Measurements from ENCODE around the gene SORL1.

SORL1 gene

DNA sequence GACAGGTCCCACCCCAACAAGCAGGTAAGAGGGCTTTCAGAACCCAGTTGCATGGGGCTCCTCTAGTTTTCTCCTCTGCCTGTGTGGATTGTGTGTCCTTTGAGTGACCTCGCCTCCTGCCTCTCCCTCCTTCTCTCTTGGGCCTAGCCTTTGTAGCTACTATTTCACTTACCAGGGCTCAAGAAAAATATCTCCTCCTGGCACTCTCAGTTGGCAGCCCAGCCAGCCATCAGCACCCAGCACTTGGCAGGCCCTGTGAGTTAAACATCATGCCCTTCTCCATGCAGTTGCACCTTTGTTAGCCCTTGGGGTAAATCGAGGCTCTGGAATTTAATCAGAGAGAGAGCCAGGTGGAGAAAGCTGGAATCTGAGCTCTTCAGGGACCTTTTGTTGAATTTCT is 36.1 kb downstream of the SORL1 start:
- TF ChIP-seq, protein P1, sequence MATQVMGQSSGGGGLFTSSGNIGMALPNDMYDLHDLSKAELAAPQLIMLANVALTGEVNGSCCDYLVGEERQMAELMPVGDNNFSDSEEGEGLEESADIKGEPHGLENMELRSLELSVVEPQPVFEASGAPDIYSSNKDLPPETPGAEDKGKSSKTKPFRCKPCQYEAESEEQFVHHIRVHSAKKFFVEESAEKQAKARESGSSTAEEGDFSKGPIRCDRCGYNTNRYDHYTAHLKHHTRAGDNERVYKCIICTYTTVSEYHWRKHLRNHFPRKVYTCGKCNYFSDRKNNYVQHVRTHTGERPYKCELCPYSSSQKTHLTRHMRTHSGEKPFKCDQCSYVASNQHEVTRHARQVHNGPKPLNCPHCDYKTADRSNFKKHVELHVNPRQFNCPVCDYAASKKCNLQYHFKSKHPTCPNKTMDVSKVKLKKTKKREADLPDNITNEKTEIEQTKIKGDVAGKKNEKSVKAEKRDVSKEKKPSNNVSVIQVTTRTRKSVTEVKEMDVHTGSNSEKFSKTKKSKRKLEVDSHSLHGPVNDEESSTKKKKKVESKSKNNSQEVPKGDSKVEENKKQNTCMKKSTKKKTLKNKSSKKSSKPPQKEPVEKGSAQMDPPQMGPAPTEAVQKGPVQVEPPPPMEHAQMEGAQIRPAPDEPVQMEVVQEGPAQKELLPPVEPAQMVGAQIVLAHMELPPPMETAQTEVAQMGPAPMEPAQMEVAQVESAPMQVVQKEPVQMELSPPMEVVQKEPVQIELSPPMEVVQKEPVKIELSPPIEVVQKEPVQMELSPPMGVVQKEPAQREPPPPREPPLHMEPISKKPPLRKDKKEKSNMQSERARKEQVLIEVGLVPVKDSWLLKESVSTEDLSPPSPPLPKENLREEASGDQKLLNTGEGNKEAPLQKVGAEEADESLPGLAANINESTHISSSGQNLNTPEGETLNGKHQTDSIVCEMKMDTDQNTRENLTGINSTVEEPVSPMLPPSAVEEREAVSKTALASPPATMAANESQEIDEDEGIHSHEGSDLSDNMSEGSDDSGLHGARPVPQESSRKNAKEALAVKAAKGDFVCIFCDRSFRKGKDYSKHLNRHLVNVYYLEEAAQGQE (IDR thresholded peaks at IDR 0.05; ENCODE audit: low read depth) = no peak
- TF ChIP-seq, protein P2, sequence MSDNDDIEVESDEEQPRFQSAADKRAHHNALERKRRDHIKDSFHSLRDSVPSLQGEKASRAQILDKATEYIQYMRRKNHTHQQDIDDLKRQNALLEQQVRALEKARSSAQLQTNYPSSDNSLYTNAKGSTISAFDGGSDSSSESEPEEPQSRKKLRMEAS (IDR thresholded peaks at IDR 0.05) = no peak
- TF ChIP-seq TAF1 (IDR thresholded peaks at IDR 0.05; ENCODE audit: low read depth) (no peak), TEAD4 (IDR thresholded peaks at IDR 0.05) (no peak), ZBTB7A (IDR thresholded peaks at IDR 0.05; ENCODE audit: low read depth) (no peak), RAD21 (IDR thresholded peaks at IDR 0.05; ENCODE audit: low read depth) (no peak), FOXM1 (IDR thresholded peaks at IDR 0.05; ENCODE audit: borderline replicate concordance, low read depth) (no peak), EP300 (IDR thresholded peaks at IDR 0.05; ENCODE audit: borderline replicate concordance) (no peak), CREB1 (IDR thresholded peaks at IDR 0.05; ENCODE audit: low read depth) (no peak), YY1 (IDR thresholded peaks at IDR 0.05; ENCODE audit: low read depth) (no peak), CEBPB (IDR thresholded peaks at IDR 0.05) (no peak), EGR1 (IDR thresholded peaks at IDR 0.05) (no peak), TCF12 (IDR thresholded peaks at IDR 0.05; ENCODE audit: low read depth) (no peak), NFIC (IDR thresholded peaks at IDR 0.05) (no peak)
- TF ChIP-seq, protein P3, sequence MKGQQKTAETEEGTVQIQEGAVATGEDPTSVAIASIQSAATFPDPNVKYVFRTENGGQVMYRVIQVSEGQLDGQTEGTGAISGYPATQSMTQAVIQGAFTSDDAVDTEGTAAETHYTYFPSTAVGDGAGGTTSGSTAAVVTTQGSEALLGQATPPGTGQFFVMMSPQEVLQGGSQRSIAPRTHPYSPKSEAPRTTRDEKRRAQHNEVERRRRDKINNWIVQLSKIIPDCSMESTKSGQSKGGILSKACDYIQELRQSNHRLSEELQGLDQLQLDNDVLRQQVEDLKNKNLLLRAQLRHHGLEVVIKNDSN (IDR thresholded peaks at IDR 0.05) = no peak

DNA sequence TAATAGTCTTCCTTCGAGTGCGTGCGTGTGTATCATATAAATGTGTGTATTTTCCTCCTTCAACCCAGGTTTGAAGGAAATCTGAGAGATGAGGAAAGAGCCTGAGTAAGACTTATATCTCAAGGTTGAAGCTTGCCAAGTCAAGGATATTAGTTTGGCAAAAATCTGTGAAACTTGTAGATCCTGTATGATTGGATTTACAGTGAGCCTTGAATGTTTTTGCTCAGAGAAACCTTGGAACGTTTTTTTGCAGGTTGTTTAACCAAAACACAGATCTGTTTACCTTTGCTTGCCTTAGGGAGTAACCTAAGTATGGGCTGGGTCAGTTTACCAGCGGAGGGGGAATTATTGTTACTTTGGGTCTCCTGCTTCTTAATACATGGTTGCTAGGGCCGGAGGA is 36.5 kb downstream of the SORL1 start:
- TF ChIP-seq, protein P3 (IDR thresholded peaks at IDR 0.05) = no peak
- TF ChIP-seq, protein P2 (IDR thresholded peaks at IDR 0.05) = no peak
- TF ChIP-seq TAF1 (IDR thresholded peaks at IDR 0.05; ENCODE audit: low read depth) (no peak), CEBPB (IDR thresholded peaks at IDR 0.05) (no peak), EGR1 (IDR thresholded peaks at IDR 0.05) (no peak), RAD21 (IDR thresholded peaks at IDR 0.05; ENCODE audit: low read depth) (no peak), TEAD4 (IDR thresholded peaks at IDR 0.05) (no peak), NFIC (IDR thresholded peaks at IDR 0.05) (no peak), YY1 (IDR thresholded peaks at IDR 0.05; ENCODE audit: low read depth) (no peak), CREB1 (IDR thresholded peaks at IDR 0.05; ENCODE audit: low read depth) (no peak), FOXM1 (IDR thresholded peaks at IDR 0.05; ENCODE audit: borderline replicate concordance, low read depth) (no peak), TCF12 (IDR thresholded peaks at IDR 0.05; ENCODE audit: low read depth) (no peak), ZBTB7A (IDR thresholded peaks at IDR 0.05; ENCODE audit: low read depth) (no peak), EP300 (IDR thresholded peaks at IDR 0.05; ENCODE audit: borderline replicate concordance) (no peak)
- TF ChIP-seq, protein P1 (IDR thresholded peaks at IDR 0.05; ENCODE audit: low read depth) = no peak

DNA sequence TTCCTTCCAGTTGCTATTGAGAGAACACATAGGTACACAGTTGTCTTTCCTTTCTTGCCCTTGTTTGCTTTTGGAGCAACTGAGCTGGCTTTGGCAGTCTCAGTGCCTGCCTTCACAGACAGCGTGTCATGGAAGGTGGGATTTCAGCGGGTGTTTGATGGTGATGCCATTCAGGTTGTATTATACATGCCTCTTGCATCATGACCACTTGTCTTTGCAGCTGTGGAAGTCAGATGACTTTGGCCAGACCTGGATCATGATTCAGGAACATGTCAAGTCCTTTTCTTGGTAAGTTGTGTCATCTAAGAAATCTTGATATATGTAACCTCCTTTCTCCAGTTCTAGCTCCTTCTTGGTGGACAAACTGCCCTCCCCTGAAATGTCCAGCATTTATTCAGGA is 37.7 kb downstream of the SORL1 start:
- TF ChIP-seq TAF1 (IDR thresholded peaks at IDR 0.05; ENCODE audit: low read depth) = no peak
- TF ChIP-seq TCF12 (IDR thresholded peaks at IDR 0.05; ENCODE audit: low read depth) = no peak
- no peak for TF ChIP-seq EGR1 (IDR thresholded peaks at IDR 0.05)
- no peak for TF ChIP-seq YY1 (IDR thresholded peaks at IDR 0.05; ENCODE audit: low read depth)
- TF ChIP-seq, protein P2 (IDR thresholded peaks at IDR 0.05) = no peak
- no peak for TF ChIP-seq CEBPB (IDR thresholded peaks at IDR 0.05)
- no peak for TF ChIP-seq CREB1 (IDR thresholded peaks at IDR 0.05; ENCODE audit: low read depth)
- TF ChIP-seq ZBTB7A (IDR thresholded peaks at IDR 0.05; ENCODE audit: low read depth) = no peak
- TF ChIP-seq FOXM1 (IDR thresholded peaks at IDR 0.05; ENCODE audit: borderline replicate concordance, low read depth) = no peak
- TF ChIP-seq, protein P3 (IDR thresholded peaks at IDR 0.05) = no peak
- TF ChIP-seq RAD21 (IDR thresholded peaks at IDR 0.05; ENCODE audit: low read depth) = no peak
- no peak for TF ChIP-seq TEAD4 (IDR thresholded peaks at IDR 0.05)
- no peak for TF ChIP-seq NFIC (IDR thresholded peaks at IDR 0.05)
- TF ChIP-seq, protein P1 (IDR thresholded peaks at IDR 0.05; ENCODE audit: low read depth) = no peak
- TF ChIP-seq EP300 (IDR thresholded peaks at IDR 0.05; ENCODE audit: borderline replicate concordance) = no peak
